ENCODE data around the gene RAP1GAP2.

DNA sequence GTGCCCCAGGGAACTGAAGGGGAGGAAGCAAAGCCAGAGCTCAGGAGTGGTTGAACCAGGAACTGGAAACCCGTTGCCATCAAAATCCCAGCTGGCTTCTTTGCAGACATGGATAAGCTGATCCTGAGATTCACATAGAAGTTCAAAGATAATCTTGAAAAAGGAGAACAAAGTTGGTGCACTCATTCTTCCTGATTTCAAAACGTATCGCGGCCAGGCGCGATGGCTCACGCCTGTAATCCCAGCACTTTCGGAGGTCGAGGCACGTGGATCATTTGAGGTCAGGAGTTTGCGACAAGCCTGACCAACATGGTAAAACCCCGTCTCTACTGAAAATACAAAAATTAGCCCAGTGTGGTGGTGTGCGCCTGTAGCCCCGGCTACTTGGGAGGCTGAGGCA is 7.1 kb downstream of the RAP1GAP2 start:
- TF ChIP-seq, protein P1, sequence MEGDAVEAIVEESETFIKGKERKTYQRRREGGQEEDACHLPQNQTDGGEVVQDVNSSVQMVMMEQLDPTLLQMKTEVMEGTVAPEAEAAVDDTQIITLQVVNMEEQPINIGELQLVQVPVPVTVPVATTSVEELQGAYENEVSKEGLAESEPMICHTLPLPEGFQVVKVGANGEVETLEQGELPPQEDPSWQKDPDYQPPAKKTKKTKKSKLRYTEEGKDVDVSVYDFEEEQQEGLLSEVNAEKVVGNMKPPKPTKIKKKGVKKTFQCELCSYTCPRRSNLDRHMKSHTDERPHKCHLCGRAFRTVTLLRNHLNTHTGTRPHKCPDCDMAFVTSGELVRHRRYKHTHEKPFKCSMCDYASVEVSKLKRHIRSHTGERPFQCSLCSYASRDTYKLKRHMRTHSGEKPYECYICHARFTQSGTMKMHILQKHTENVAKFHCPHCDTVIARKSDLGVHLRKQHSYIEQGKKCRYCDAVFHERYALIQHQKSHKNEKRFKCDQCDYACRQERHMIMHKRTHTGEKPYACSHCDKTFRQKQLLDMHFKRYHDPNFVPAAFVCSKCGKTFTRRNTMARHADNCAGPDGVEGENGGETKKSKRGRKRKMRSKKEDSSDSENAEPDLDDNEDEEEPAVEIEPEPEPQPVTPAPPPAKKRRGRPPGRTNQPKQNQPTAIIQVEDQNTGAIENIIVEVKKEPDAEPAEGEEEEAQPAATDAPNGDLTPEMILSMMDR (IDR thresholded peaks at IDR 0.05), result no peak
- no peak for TF ChIP-seq POLR2AphosphoS5 (IDR thresholded peaks at IDR 0.05)
- no peak for TF ChIP-seq EP300 (IDR thresholded peaks at IDR 0.05)
- no peak for TF ChIP-seq POLR2A (IDR thresholded peaks at IDR 0.05)
